GM21717 (cell line): ENCODE measurements around the gene TEKT1.
"Not testable (repeated sequence)": the region's sequence is repeated elsewhere in the genome, so short reads cannot be mapped to it uniquely, and the experiment has no call there.

ENCODE experiments used
- ATAC-seq: cut with Tn5 transposase; IDR thresholded peaks from one replicate; pipeline ENCODE4 v1.9.1; 2021; ENCODE audit warnings: mild to moderate bottlenecking, moderate library complexity; ENCODE audit not compliant: unreplicated experiment

The TEKT1 gene

GRCh38 chr17:6816368-6816767 lies 15.2 kb downstream of the TEKT1 start:
- not testable (repeated sequence) for ATAC-seq

GRCh38 chr17:6815775-6816174 lies 15.8 kb downstream of the TEKT1 start:
- no peak for ATAC-seq

GRCh38 chr17:6812295-6812694 lies 19.2 kb downstream of the TEKT1 start:
- no peak for ATAC-seq

- no peak for ATAC-seq
Observed at GRCh38 chr17:6811510-6811909, 20.0 kb downstream of the TEKT1 start.

- no peak for ATAC-seq
Observed at GRCh38 chr17:6800422-6801027, 31.0 kb downstream of the TEKT1 start.

- no peak for ATAC-seq
Observed at GRCh38 chr17:6799738-6800137, 31.8 kb downstream of the TEKT1 start.

- ATAC-seq, result no peak
Observed at GRCh38 chr17:6797718-6798351, 33.7 kb downstream of the TEKT1 start.

- ATAC-seq, result no peak
Observed at GRCh38 chr17:6796887-6797490, 34.5 kb downstream of the TEKT1 start.

GRCh38 chr17:6796017-6796886 lies 35.3 kb downstream of the TEKT1 start:
- ATAC-seq, result no peak

GRCh38 chr17:6793748-6794493 lies 37.6 kb downstream of the TEKT1 start:
- no peak for ATAC-seq

GRCh38 chr17:6789146-6789545 lies 42.4 kb downstream of the TEKT1 start:
- ATAC-seq, result no peak

- ATAC-seq, result no peak
Observed at GRCh38 chr17:6787081-6787693, 44.3 kb downstream of the TEKT1 start.

- no peak for ATAC-seq
Observed at GRCh38 chr17:6786618-6787017, 44.9 kb downstream of the TEKT1 start.

- ATAC-seq, result no peak
Observed at GRCh38 chr17:6782244-6782643, 49.3 kb downstream of the TEKT1 start.

- ATAC-seq, result no peak
Observed at GRCh38 chr17:6780886-6781285, 50.6 kb downstream of the TEKT1 start.

GRCh38 chr17:6780001-6780400 lies 51.5 kb downstream of the TEKT1 start:
- no peak for ATAC-seq

- ATAC-seq, result no peak
Observed at GRCh38 chr17:6779411-6779810, 52.1 kb downstream of the TEKT1 start.

GRCh38 chr17:6775871-6776405 lies 55.6 kb downstream of the TEKT1 start, which contains the start of gene FBXO39:
Gene FBXO39 (plus strand): TSS chr17:6776215. CDS start chr17:6779869, 3,654 bp downstream.
- no peak for ATAC-seq

GRCh38 chr17:6774906-6775305 lies 56.6 kb downstream of the TEKT1 start:
- not testable (repeated sequence) for ATAC-seq

- ATAC-seq, result no peak
Observed at GRCh38 chr17:6772016-6772415, 59.5 kb downstream of the TEKT1 start.
